ENCODE results near the gene FARS2. TPM values are rescaled to one million over a fixed set of nuclear protein-coding genes. Genes with fewer than 3 reads are reported as not detected.

Gene FARS2
- polyA plus RNA-seq, 1 of the 3 experiments (the other 2 are of a cell fraction), result 12.5 TPM

- ChIA-PET CTCF (interaction anchor here (1.2 to 1.9 kb wide), 4 partner anchors 9 to 241 kb away, joined by 3 to 7 read pairs (median 5); no protein-coding TSS in a partner anchor), POLR2A (no interaction called here)
- TF ChIP-seq EZH2phosphoT487 (IDR thresholded peaks at IDR 0.05; ENCODE audit: borderline replicate concordance, low read depth) (no peak), TCF12 (IDR thresholded peaks at IDR 0.05) (no peak), MXI1 (IDR thresholded peaks at IDR 0.05; ENCODE audit: low read depth, low read length) (no peak), NRF1 (IDR thresholded peaks at IDR 0.05; ENCODE audit: low read depth, low read length) (no peak), RAD21 (IDR thresholded peaks at IDR 0.05; ENCODE audit: low read length) (no peak), USF2 (IDR thresholded peaks at IDR 0.05; ENCODE audit: borderline replicate concordance, low read depth, low read length) (no peak), RCOR1 (IDR thresholded peaks at IDR 0.05; ENCODE audit: low read length) (no peak), RFX5 (IDR thresholded peaks at IDR 0.05; ENCODE audit: low read length) (no peak)
- 91% methylated on average over 4 of the region's 7 CpGs for WGBS (ENCODE audit: low lambda C conversion rate)
- Histone ChIP-seq H3K27me3 (ENCODE audit: insufficient read depth) (no peaks in the 10 kb centered on the region), H3K4me1 (ENCODE audit: control insufficient read depth in 1 of 2, insufficient read depth in 2 of 2, low read depth in 1 of 2, low read length in 1 of 2) (peaks cover 0 to 6% of the 10 kb centered on the region in 2 experiments; a peak in 2 of 4 replicates), H3K36me3 (replicated peaks in 1 of 2; ENCODE audit: control insufficient read depth in 1 of 2, insufficient read depth in 2 of 2, low read length in 1 of 2) (no peaks in the 10 kb centered on the region), H3K79me2 (ENCODE audit: insufficient read depth) (no peaks in the 10 kb centered on the region; the same call in 1 of the 2 replicates), H4K20me1 (ENCODE audit: insufficient read depth) (no peaks in the 10 kb centered on the region), H3K9me3 (no peaks in the 10 kb centered on the region), H3K9ac (no peak overlapping the region), H3K4me2 (no peak overlapping the region), H3K4me3 (ENCODE audit: low read depth in 2 of 2, low read length in 1 of 2) (no peak overlapping the region), H3K9me2 (no peaks in the 10 kb centered on the region), H3F3A (replicated peaks; ENCODE audit: insufficient read depth) (no peaks in the 10 kb centered on the region), H3K27ac (ENCODE audit: low read depth in 2 of 2, low read length in 1 of 2) (no peak overlapping the region; a peak in 1 of 4 replicates), H2AFZ (ENCODE audit: low read depth) (no peak overlapping the region)
- DNase-seq, result no peak
Observed at GRCh38 chr6:5384276-5384675, 123.0 kb downstream of the FARS2 start.

- no peak overlapping the region for H2AFZ ChIP-seq (ENCODE audit: low read depth)
- H3K4me2 ChIP-seq, result no peak overlapping the region
- H3K9me3 ChIP-seq, result no peaks in the 10 kb centered on the region
- ChIA-PET POLR2A (no interaction called here), CTCF (interaction anchor here (1.0 to 1.7 kb wide), 4 partner anchors 9 to 245 kb away, joined by 3 to 5 read pairs (median 4); no protein-coding TSS in a partner anchor)
- H3F3A ChIP-seq (replicated peaks; ENCODE audit: insufficient read depth), result no peaks in the 10 kb centered on the region
- H4K20me1 ChIP-seq (ENCODE audit: insufficient read depth), result peaks cover 6% of the 10 kb centered on the region; the same call in 1 of the 2 replicates
- H3K4me1 ChIP-seq (ENCODE audit: control insufficient read depth in 1 of 2, insufficient read depth in 2 of 2, low read depth in 1 of 2, low read length in 1 of 2), result peaks cover 0 to 6% of the 10 kb centered on the region in 2 experiments; a peak in 2 of 4 replicates
- no peak for TF ChIP-seq USF2 (IDR thresholded peaks at IDR 0.05; ENCODE audit: borderline replicate concordance, low read depth, low read length)
- TF ChIP-seq RXRA (IDR thresholded peaks at IDR 0.05; ENCODE audit: borderline replicate concordance, low read depth), result no peak
- TF ChIP-seq FOXJ3 (CRISPR knock-in tag; IDR thresholded peaks at IDR 0.05), result no peak
- TF ChIP-seq GATA2 (CRISPR knock-in tag; IDR thresholded peaks at IDR 0.05), result no peak
- TF ChIP-seq FOXM1 (IDR thresholded peaks at IDR 0.05; ENCODE audit: low read depth), result no peak
- TF ChIP-seq RFX5 (IDR thresholded peaks at IDR 0.05; ENCODE audit: low read length), result no peak
- TF ChIP-seq RAD21 (IDR thresholded peaks at IDR 0.05; ENCODE audit: low read length), result no peak
- TF ChIP-seq FOSL2 (IDR thresholded peaks at IDR 0.05; ENCODE audit: borderline replicate concordance, low read depth), result no peak
- no peak for TF ChIP-seq TEAD4 (IDR thresholded peaks at IDR 0.05; ENCODE audit: borderline replicate concordance, insufficient read depth)
- TF ChIP-seq EZH2phosphoT487 (IDR thresholded peaks at IDR 0.05; ENCODE audit: borderline replicate concordance, low read depth), result no peak
- TF ChIP-seq MXI1 (IDR thresholded peaks at IDR 0.05; ENCODE audit: low read depth, low read length), result no peak
- H3K27me3 ChIP-seq (ENCODE audit: insufficient read depth), result no peaks in the 10 kb centered on the region
- no peaks in the 10 kb centered on the region for H3K36me3 ChIP-seq (replicated peaks in 1 of 2; ENCODE audit: control insufficient read depth in 1 of 2, insufficient read depth in 2 of 2, low read length in 1 of 2)
- no peak overlapping the region for H3K27ac ChIP-seq (ENCODE audit: low read depth in 2 of 2, low read length in 1 of 2)
- H3K4me3 ChIP-seq (ENCODE audit: low read depth in 2 of 2, low read length in 1 of 2), result no peak overlapping the region
- 0 out of 2 replicates have a peak, but pooled peaks cover 2% of the 10 kb centered on the region for H3K79me2 ChIP-seq (ENCODE audit: insufficient read depth)
- H3K9me2 ChIP-seq, result no peaks in the 10 kb centered on the region
- 91% methylated on average over 3 of the region's 3 CpGs for WGBS (ENCODE audit: low lambda C conversion rate)
- H3K9ac ChIP-seq, result no peak overlapping the region
- DNase-seq, result no peak
Observed at GRCh38 chr6:5388326-5388725, 127.0 kb downstream of the FARS2 start.
